Astrocyte (in vitro differentiated cells and primary cell): ENCODE results near the gene CEACAM6. TPM values are rescaled to one million over a fixed set of nuclear protein-coding genes. Genes with fewer than 3 reads are reported as not detected.
A peak's percentile ranks its signal among the peaks of the same experiment; 100 is the strongest.
"Not testable (repeated sequence)": the region's sequence is repeated elsewhere in the genome, so short reads cannot be mapped to it uniquely, and the experiment has no call there.

Experiments used
- DNase-seq: peaks from one replicate; pipeline ENCODE4 v3.0.0-alpha.2; 2010; ENCODE audit warnings: low read depth
- FAIRE-seq: peaks from 2 replicates; lab custom pipeline; 2011; peaks lifted over from hg19 to GRCh38; lab: Jason Lieb, UNC
- H2AFZ ChIP-seq: 2 replicates; pipeline ENCODE4 v1.6.0; 2012; ENCODE audit warnings: low read depth, low read length, inconsistent platforms
- H3K27ac ChIP-seq: 2 replicates; pipeline ENCODE4 v1.5.1; 2011; ENCODE audit warnings: low read depth, low read length, inconsistent platforms
- H3K27me3 ChIP-seq: 2 replicates; pipeline ENCODE4 v1.6.0; 2011; ENCODE audit warnings: low read length, inconsistent platforms; ENCODE audit not compliant: insufficient read depth
- H3K36me3 ChIP-seq: 2 replicates; pipeline ENCODE4 v1.5.1; 2011; ENCODE audit warnings: low read length, inconsistent platforms; ENCODE audit not compliant: insufficient read depth
- H3K4me1 ChIP-seq: 2 replicates; pipeline ENCODE4 v1.5.1; 2011; ENCODE audit warnings: low read length, inconsistent platforms; ENCODE audit not compliant: insufficient read depth
- H3K4me2 ChIP-seq: 2 replicates; pipeline ENCODE4 v1.6.0; 2012; ENCODE audit warnings: low read length, inconsistent platforms
- H3K4me3 ChIP-seq: 2 replicates; pipeline ENCODE4 v1.5.1; 2011; ENCODE audit warnings: low read depth, mild to moderate bottlenecking, low read length, inconsistent platforms; ENCODE audit not compliant: insufficient read depth
- H3K79me2 ChIP-seq: 2 replicates; pipeline ENCODE4 v1.6.0; 2012; ENCODE audit warnings: mild to moderate bottlenecking, low read length, inconsistent platforms; ENCODE audit not compliant: insufficient read depth
- H3K9ac ChIP-seq: 2 replicates; pipeline ENCODE4 v1.6.0; 2012; ENCODE audit warnings: mild to moderate bottlenecking, low read length, inconsistent platforms
- H3K9me3 ChIP-seq: 2 replicates; pipeline ENCODE4 v1.5.1; 2012; ENCODE audit warnings: low read depth, mild to moderate bottlenecking, low read length, inconsistent platforms; ENCODE audit not compliant: insufficient read depth
- H4K20me1 ChIP-seq: 2 replicates; pipeline ENCODE4 v1.6.0; 2012; ENCODE audit warnings: low read length, inconsistent platforms; ENCODE audit not compliant: insufficient read depth
- H3K27ac Mint-ChIP-seq: one replicate; pipeline ENCODE4 v1.8.0; 2021; ENCODE audit warnings: mild to moderate bottlenecking, mixed read lengths; ENCODE audit not compliant: unreplicated experiment
- H3K27me3 Mint-ChIP-seq: one replicate; pipeline ENCODE4 v1.8.0; 2021; ENCODE audit warnings: low read depth, mixed read lengths; ENCODE audit not compliant: unreplicated experiment
- H3K36me3 Mint-ChIP-seq: one replicate; pipeline ENCODE4 v1.8.0; 2021; ENCODE audit warnings: low read depth, mixed read lengths; ENCODE audit not compliant: unreplicated experiment
- H3K4me1 Mint-ChIP-seq: one replicate; pipeline ENCODE4 v1.8.0; 2021; ENCODE audit warnings: low read depth, mixed read lengths; ENCODE audit not compliant: unreplicated experiment
- H3K4me3 Mint-ChIP-seq: one replicate; pipeline ENCODE4 v1.8.0; 2021; ENCODE audit warnings: mild to moderate bottlenecking, moderate library complexity, mixed read lengths; ENCODE audit not compliant: unreplicated experiment
- H3K9me3 Mint-ChIP-seq: one replicate; pipeline ENCODE4 v1.8.0; 2021; ENCODE audit warnings: mild to moderate bottlenecking, mixed read lengths; ENCODE audit not compliant: unreplicated experiment
- EZH2 ChIP-seq: IDR thresholded peaks from 2 replicates; pipeline ENCODE4 v1.6.1; 2012; ENCODE audit warnings: mild to moderate bottlenecking, low read length, inconsistent platforms; ENCODE audit not compliant: insufficient read depth
- total RNA-seq: library from RNA; stranded (reverse); gene quantifications from 2 replicates; pipeline ENCODE4 v1.2.1, GENCODE V29; 2021
- TF ChIP-seq, protein P1 (sequence below): IDR thresholded peaks from 2 replicates; pipeline ENCODE4 v1.5.1; 2011; ENCODE audit warnings: low read depth, mild to moderate bottlenecking, inconsistent platforms, low read length, moderate library complexity; ENCODE audit not compliant: insufficient read depth

The CEACAM6 gene
- total RNA-seq, 1 donor from 2014 or later = not detected

- no peaks in the 10 kb centered on the region for H3K36me3 Mint-ChIP-seq
- FAIRE-seq = no peak
Measured at GRCh38 chr19:41745756-41746155, 9.6 kb upstream of the CEACAM6 start.

DNA sequence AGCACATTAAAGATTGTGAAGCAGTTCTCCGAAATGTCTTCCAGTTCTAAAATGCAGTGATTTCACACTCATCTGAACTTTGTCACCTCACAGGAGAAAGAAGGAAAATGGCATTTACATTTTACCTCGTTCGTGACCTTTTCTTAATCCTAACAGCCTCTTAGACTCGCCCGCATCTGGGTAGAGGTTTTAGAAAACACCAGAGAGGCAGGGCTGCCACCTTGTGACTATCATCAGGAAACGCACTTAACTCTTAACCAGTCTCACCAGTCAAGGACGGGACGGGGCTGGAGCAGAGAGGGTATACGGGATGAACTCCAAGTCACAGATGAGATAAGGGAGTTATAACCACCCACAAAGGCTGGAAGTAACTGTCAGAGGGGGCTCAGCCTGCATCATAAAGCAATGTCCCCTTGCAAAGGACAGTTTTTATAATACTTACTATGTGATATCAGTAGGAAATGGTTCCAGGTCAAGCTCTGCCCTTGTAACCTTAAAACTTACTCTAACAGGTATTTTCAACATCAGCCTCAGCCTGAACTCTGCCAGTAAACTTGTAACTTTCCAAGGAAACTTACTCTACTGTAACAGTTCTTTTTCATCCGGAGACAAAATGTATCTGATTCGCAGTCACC lies 8.6 kb upstream of the CEACAM6 start:
- H3K27me3 ChIP-seq = peaks cover 8% of the 10 kb centered on the region
- Mint-ChIP-seq H3K4me1 (no peaks in the 10 kb centered on the region), H3K27ac (no peak overlapping the region), H3K36me3 (no peaks in the 10 kb centered on the region), H3K9me3 (no peaks in the 10 kb centered on the region), H3K4me3 (no peak overlapping the region), H3K27me3 (peaks cover 80% of the 10 kb centered on the region)
- FAIRE-seq = no peak
- H4K20me1 ChIP-seq = no peaks in the 10 kb centered on the region
- H3K9me3 ChIP-seq = no peaks in the 10 kb centered on the region
- no peak overlapping the region for H3K27ac ChIP-seq
- no peak overlapping the region for H3K4me3 ChIP-seq
- DNase-seq = peak; percentile 4
- H3K79me2 ChIP-seq = no peaks in the 10 kb centered on the region
- TF ChIP-seq EZH2 = no peak
- TF ChIP-seq, protein P1, sequence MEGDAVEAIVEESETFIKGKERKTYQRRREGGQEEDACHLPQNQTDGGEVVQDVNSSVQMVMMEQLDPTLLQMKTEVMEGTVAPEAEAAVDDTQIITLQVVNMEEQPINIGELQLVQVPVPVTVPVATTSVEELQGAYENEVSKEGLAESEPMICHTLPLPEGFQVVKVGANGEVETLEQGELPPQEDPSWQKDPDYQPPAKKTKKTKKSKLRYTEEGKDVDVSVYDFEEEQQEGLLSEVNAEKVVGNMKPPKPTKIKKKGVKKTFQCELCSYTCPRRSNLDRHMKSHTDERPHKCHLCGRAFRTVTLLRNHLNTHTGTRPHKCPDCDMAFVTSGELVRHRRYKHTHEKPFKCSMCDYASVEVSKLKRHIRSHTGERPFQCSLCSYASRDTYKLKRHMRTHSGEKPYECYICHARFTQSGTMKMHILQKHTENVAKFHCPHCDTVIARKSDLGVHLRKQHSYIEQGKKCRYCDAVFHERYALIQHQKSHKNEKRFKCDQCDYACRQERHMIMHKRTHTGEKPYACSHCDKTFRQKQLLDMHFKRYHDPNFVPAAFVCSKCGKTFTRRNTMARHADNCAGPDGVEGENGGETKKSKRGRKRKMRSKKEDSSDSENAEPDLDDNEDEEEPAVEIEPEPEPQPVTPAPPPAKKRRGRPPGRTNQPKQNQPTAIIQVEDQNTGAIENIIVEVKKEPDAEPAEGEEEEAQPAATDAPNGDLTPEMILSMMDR = peak; percentile 30
- no peak overlapping the region for H2AFZ ChIP-seq
- no peak overlapping the region for H3K4me2 ChIP-seq
- H3K36me3 ChIP-seq = no peaks in the 10 kb centered on the region
- no peaks in the 10 kb centered on the region for H3K4me1 ChIP-seq
- H3K9ac ChIP-seq = no peak overlapping the region

More at GRCh38 chr19:41745756-41746155, 9.6 kb upstream of the CEACAM6 start:
- Histone ChIP-seq H3K9ac (no peak overlapping the region), H3K27me3 (peaks cover 8% of the 10 kb centered on the region), H3K79me2 (no peaks in the 10 kb centered on the region), H4K20me1 (no peaks in the 10 kb centered on the region), H3K36me3 (no peaks in the 10 kb centered on the region), H3K4me3 (no peak overlapping the region), H3K27ac (no peak overlapping the region), H3K9me3 (no peaks in the 10 kb centered on the region), H3K4me2 (no peak overlapping the region), H2AFZ (no peak overlapping the region), H3K4me1 (no peaks in the 10 kb centered on the region)
- no peak for TF ChIP-seq EZH2
- TF ChIP-seq, protein P1 = no peak
- Mint-ChIP-seq H3K9me3 (no peaks in the 10 kb centered on the region), H3K4me1 (no peaks in the 10 kb centered on the region), H3K27ac (no peak overlapping the region), H3K4me3 (no peak overlapping the region), H3K27me3 (peaks cover 76% of the 10 kb centered on the region)
- no peak for DNase-seq

GRCh38 chr19:41748012-41748411 lies 7.3 kb upstream of the CEACAM6 start:
- FAIRE-seq (no peak), DNase-seq (no peak)
- H3K27ac ChIP-seq = no peak overlapping the region
- H3K9ac ChIP-seq = no peak overlapping the region
- no peaks in the 10 kb centered on the region for H4K20me1 ChIP-seq
- H3K4me2 ChIP-seq = no peak overlapping the region
- peaks cover 82% of the 10 kb centered on the region for H3K27me3 Mint-ChIP-seq
- H3K79me2 ChIP-seq = no peaks in the 10 kb centered on the region
- TF ChIP-seq, protein P1 = no peak
- TF ChIP-seq EZH2 = no peak
- peaks cover 8% of the 10 kb centered on the region for H3K27me3 ChIP-seq
- H3K4me3 Mint-ChIP-seq = no peak overlapping the region
- no peak overlapping the region for H3K27ac Mint-ChIP-seq
- H2AFZ ChIP-seq = no peak overlapping the region
- H3K36me3 ChIP-seq = no peaks in the 10 kb centered on the region
- no peaks in the 10 kb centered on the region for H3K4me1 ChIP-seq
- H3K36me3 Mint-ChIP-seq = no peaks in the 10 kb centered on the region
- H3K9me3 ChIP-seq = no peaks in the 10 kb centered on the region
- H3K4me1 Mint-ChIP-seq = no peaks in the 10 kb centered on the region
- H3K4me3 ChIP-seq = no peak overlapping the region
- no peaks in the 10 kb centered on the region for H3K9me3 Mint-ChIP-seq

DNA sequence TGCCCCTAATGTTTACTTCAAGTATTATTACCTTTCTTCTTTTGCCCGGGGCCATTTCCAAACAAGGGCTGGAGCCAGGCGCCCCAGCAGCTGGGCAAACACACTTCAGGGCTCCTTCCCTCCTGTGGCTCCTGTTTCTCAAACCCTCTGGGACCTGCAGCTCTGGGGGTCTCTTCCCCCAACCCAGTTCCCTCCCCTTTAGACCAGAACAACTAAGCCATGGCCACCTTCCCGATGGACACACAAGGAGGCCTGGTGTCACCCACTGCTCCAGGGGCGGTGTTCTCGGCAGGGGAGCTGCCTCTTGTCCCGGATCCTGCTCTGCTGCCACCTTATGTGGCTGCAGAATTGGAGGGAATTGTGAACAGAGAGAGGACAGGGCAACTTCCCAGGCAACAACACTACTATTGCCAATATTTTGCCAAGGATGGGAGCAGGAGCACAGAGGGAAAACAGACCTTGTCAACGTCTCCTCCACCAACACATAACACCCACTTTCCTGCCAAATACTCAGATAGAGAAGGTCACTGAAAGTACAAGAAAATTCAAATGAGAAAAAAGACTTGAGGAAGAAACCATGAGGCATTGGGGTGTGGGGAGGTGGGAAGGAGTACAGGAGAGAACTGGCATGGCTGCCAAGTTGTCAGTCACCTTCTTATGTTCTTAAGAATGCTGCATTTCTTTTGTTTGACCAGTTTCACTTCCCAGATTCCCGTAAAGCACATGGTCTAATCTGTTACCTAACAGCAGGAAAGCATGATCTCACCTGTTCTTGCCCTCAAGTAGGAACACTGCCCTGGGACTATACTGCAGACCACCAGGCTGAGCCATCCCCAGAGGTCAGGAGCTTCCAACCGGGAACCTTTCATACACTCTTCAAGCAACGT lies 4.8 kb upstream of the CEACAM6 start:
- FAIRE-seq, H3K27me3 ChIP-seq, H3K9me3 ChIP-seq, H3K4me1 Mint-ChIP-seq, H3K36me3 ChIP-seq, H3K9me3 Mint-ChIP-seq, H4K20me1 ChIP-seq, H3K4me1 ChIP-seq, DNase-seq, H2AFZ ChIP-seq, H3K4me3 ChIP-seq, H3K27ac Mint-ChIP-seq, H3K79me2 ChIP-seq, H3K4me2 ChIP-seq, H3K9ac ChIP-seq, H3K27ac ChIP-seq, H3K4me3 Mint-ChIP-seq, H3K36me3 Mint-ChIP-seq: not testable (repeated sequence)
- H3K27me3 Mint-ChIP-seq = peaks cover 73% of the 10 kb centered on the region
